ENCODE measurements around the gene TTLL10. TPM values are rescaled to one million over a fixed set of nuclear protein-coding genes. Genes with fewer than 3 reads are reported as not detected.

The TTLL10 gene
- total RNA-seq, 4 donors from 2014 or later, result 0.23 TPM; not detected in 3

DNA sequence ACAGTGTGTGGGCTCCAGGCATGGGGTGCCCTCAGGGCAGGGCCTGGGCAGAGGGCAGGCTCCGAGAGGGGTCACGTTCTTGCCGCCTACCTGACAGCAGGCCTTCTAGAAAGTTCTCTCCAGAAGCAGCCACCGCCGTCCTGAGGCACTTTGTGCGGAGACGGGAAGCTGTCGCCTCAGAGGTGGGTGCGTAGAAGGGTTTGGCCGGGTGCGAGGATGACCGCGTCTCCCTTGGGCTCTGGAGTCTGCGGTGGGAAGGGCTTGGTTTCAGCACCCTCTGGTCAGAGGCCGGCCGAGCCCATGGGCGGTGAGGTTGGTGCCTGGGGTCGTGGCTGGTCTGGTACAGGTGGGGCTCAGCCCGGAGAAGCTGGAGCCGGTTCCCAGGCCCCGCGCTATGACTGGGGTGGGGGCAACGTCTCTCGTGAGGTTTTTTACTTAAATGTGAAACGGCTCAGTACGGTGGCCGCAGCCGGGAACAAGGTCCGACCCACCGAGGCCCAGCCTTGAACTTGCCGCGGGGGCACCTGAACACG lies 10.1 kb upstream of the TTLL10 start:
- no peak for TF ChIP-seq POLR2A (IDR thresholded peaks at IDR 0.05)
- TF ChIP-seq EP300 (IDR thresholded peaks at IDR 0.05), result no peak
- TF ChIP-seq CTCF (IDR thresholded peaks at IDR 0.05), result no peak
- no peak for TF ChIP-seq POLR2AphosphoS5 (IDR thresholded peaks at IDR 0.05)
- ATAC-seq, result no peak
- Histone ChIP-seq H3K4me1 (peaks cover 0 to 3% (median 1%) of the 10 kb centered on the region in 3 donors), H3K27me3 (peaks cover 67% of the 10 kb centered on the region), H3K27ac (no peak overlapping the region), H3K9me3 (no peaks in the 10 kb centered on the region), H3K4me3 (no peak overlapping the region), H3K36me3 (no peaks in the 10 kb centered on the region)
- 85 to 95% methylated on average over 8 to 10 of the region's 33 CpGs for WGBS, 2 donors (ENCODE audit: low coverage in 1 of 2)

GRCh38 chr1:1164361-1164700 lies 9.3 kb upstream of the TTLL10 start:
- no peak overlapping the region for H3K27ac ChIP-seq
- TF ChIP-seq CTCF (IDR thresholded peaks at IDR 0.05) (no peak), EP300 (IDR thresholded peaks at IDR 0.05) (no peak), POLR2A (IDR thresholded peaks at IDR 0.05) (no peak), POLR2AphosphoS5 (IDR thresholded peaks at IDR 0.05) (no peak)
- no peak for ATAC-seq
- 68 to 100% methylated on average over 1 to 26 of the region's 26 CpGs for WGBS, 2 donors (ENCODE audit: low coverage in 1 of 2)
- H3K4me3 ChIP-seq, result no peak overlapping the region
- H3K36me3 ChIP-seq, result no peaks in the 10 kb centered on the region
- no peaks in the 10 kb centered on the region for H3K4me1 ChIP-seq
- no peaks in the 10 kb centered on the region for H3K9me3 ChIP-seq
- H3K27me3 ChIP-seq, result peaks cover 75% of the 10 kb centered on the region

- Histone ChIP-seq H3K4me3 (no peak overlapping the region), H3K36me3 (no peaks in the 10 kb centered on the region), H3K4me1 (no peaks in the 10 kb centered on the region), H3K27ac (no peak overlapping the region), H3K27me3 (peaks cover 80% of the 10 kb centered on the region), H3K9me3 (no peaks in the 10 kb centered on the region)
- ATAC-seq, result no peak
- TF ChIP-seq POLR2AphosphoS5 (IDR thresholded peaks at IDR 0.05) (no peak), EP300 (IDR thresholded peaks at IDR 0.05) (no peak), CTCF (IDR thresholded peaks at IDR 0.05) (no peak), POLR2A (IDR thresholded peaks at IDR 0.05) (no peak)
- WGBS, 2 donors (ENCODE audit: low coverage in 1 of 2), result 34 to 73% methylated on average over 10 to 13 of the region's 48 CpGs
These were observed 8.8 kb upstream of the TTLL10 start for GRCh38 chr1:1164701-1165451.

GRCh38 chr1:1165485-1165884 lies 8.2 kb upstream of the TTLL10 start:
- TF ChIP-seq POLR2AphosphoS5 (IDR thresholded peaks at IDR 0.05), result no peak
- TF ChIP-seq EP300 (IDR thresholded peaks at IDR 0.05), result no peak
- TF ChIP-seq CTCF (IDR thresholded peaks at IDR 0.05), result no peak
- no peak for TF ChIP-seq POLR2A (IDR thresholded peaks at IDR 0.05)
- Histone ChIP-seq H3K9me3 (no peaks in the 10 kb centered on the region), H3K36me3 (no peaks in the 10 kb centered on the region), H3K27ac (no peak overlapping the region), H3K4me3 (no peak overlapping the region), H3K4me1 (no peaks in the 10 kb centered on the region), H3K27me3 (peaks cover 86% of the 10 kb centered on the region)
- 66 to 100% methylated on average over 1 to 3 of the region's 12 CpGs for WGBS, 2 donors (ENCODE audit: low coverage in 1 of 2)
- ATAC-seq, result no peak

GRCh38 chr1:1165900-1166421 lies 7.7 kb upstream of the TTLL10 start:
- ATAC-seq, result no peak
- TF ChIP-seq CTCF (IDR thresholded peaks at IDR 0.05), result no peak
- Histone ChIP-seq H3K36me3 (no peaks in the 10 kb centered on the region), H3K9me3 (no peaks in the 10 kb centered on the region), H3K4me1 (no peaks in the 10 kb centered on the region), H3K4me3 (no peak overlapping the region), H3K27ac (no peak overlapping the region), H3K27me3 (peaks cover 91% of the 10 kb centered on the region)
- 79 to 83% methylated on average over 4 to 11 of the region's 23 CpGs for WGBS, 2 donors (ENCODE audit: low coverage in 1 of 2)

All from gastroesophageal sphincter (tissue), 4 donors.